Measurements from ENCODE around the gene GRIN3A. TPM values are rescaled to one million over a fixed set of nuclear protein-coding genes. Genes with fewer than 3 reads are reported as not detected.
A peak's percentile ranks its signal among the peaks of the same experiment; 100 is the strongest.

GRIN3A gene
- total and polyA plus RNA-seq, 8 donors: 0.13 to 2.4 (median 1.4) TPM; not detected in 1

DNA sequence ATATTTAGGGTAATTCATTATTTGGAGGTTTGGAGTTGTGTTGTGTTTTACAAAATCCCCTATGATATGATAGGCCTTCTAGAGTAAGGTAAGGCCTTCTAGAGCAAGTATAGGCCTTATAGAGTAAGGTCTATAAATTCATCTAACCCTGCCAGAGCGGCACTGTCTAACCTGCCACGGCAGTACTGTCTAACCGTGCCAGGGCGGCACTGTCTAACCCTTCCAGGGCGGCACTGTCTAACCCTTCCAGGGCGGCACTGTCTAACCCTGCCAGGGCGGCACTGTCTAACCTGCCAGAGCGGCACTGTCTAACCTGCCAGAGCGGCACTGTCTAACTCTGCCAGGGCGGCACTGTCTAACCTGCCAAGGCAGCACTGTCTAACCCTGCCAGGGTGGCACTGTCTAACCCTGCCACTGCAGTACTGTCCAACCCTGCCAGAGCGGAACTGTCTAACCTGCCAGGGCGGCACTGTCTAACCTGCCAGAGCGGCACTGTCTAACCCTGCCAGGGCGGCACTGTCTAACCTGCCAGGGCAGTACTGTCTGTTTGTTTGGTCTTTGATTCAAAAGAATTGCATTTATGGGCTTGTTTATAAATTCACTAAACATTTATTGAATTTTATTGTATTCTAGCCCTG, 195.2 kb downstream of the GRIN3A start:
- Histone ChIP-seq H3K4me1 (peaks cover 0 to 6% of the 10 kb centered on the region in 2 donors), H3K27me3 (no peaks in the 10 kb centered on the region), H3K4me3 (no peak overlapping the region), H3K27ac (no peak overlapping the region), H3K36me3 (peaks cover 0 to 80% of the 10 kb centered on the region in 2 donors), H3K9me3 (no peaks in the 10 kb centered on the region)
- peak in 1 of 4 donors; percentile 45 for DNase-seq
- intact Hi-C loops (cut with DNase I): no loop called here
- no peak for ATAC-seq
- TF ChIP-seq, protein P1, sequence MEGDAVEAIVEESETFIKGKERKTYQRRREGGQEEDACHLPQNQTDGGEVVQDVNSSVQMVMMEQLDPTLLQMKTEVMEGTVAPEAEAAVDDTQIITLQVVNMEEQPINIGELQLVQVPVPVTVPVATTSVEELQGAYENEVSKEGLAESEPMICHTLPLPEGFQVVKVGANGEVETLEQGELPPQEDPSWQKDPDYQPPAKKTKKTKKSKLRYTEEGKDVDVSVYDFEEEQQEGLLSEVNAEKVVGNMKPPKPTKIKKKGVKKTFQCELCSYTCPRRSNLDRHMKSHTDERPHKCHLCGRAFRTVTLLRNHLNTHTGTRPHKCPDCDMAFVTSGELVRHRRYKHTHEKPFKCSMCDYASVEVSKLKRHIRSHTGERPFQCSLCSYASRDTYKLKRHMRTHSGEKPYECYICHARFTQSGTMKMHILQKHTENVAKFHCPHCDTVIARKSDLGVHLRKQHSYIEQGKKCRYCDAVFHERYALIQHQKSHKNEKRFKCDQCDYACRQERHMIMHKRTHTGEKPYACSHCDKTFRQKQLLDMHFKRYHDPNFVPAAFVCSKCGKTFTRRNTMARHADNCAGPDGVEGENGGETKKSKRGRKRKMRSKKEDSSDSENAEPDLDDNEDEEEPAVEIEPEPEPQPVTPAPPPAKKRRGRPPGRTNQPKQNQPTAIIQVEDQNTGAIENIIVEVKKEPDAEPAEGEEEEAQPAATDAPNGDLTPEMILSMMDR (IDR thresholded peaks at IDR 0.05): no peak

DNA sequence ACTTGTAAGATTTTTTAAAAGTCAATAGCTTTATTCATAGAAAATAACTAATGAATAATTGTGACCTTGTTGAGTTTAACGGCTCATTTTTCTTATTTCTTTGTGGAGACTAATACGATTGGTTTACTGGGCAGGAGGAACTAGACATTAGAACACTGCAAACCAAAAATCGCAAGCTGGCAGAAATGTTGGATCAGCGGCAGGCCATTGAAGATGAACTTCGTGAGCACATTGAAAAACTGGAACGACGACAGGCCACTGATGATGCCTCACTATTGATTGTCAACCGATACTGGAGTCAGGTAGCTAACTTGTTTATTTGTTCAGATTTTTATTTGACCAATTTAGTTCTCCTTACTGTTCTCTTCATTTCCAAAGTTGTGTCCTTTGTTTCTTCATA, 198.4 kb downstream of the GRIN3A start:
- TF ChIP-seq, protein P1 (IDR thresholded peaks at IDR 0.05): no peak
- intact Hi-C loops (cut with DNase I): no loop called here
- H3K36me3 ChIP-seq: peaks cover 0 to 71% of the 10 kb centered on the region in 2 donors
- H3K4me3 ChIP-seq: no peak overlapping the region
- ATAC-seq (no peak), DNase-seq (no peak)
- H3K4me1 ChIP-seq: peaks cover 5 to 32% of the 10 kb centered on the region in 2 donors
- H3K27ac ChIP-seq: no peak overlapping the region
- H3K27me3 ChIP-seq: no peaks in the 10 kb centered on the region
- no peaks in the 10 kb centered on the region for H3K9me3 ChIP-seq

DNA sequence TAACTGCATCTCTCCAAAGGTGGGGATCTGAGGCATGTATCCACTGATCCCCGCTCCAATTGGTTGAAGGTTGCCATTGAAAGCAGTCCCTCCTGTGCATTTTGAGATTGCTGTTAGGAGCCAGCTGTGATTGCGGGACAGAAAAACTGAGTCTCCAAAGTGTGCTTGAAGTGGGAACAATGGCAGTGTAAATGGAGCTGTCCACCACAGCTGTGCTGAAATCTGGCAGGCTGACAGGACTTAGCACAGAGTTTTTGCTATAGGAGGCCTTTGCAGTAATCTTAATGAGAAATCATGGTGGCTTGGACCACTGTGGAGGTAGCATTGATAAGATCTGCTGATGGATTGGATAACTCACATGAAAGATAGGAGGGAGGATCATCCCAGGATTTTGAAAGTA, 201.5 kb downstream of the GRIN3A start:
- H3K4me3 ChIP-seq: no peak overlapping the region
- H3K36me3 ChIP-seq: peaks cover 0 to 48% of the 10 kb centered on the region in 2 donors
- H3K27ac ChIP-seq: no peak overlapping the region
- H3K4me1 ChIP-seq: peaks cover 10 to 45% of the 10 kb centered on the region in 2 donors
- DNase-seq (peak in 1 of 4 donors; percentile 30), ATAC-seq (no peak)
- H3K9me3 ChIP-seq: no peaks in the 10 kb centered on the region
- no peaks in the 10 kb centered on the region for H3K27me3 ChIP-seq
- TF ChIP-seq, protein P1 (IDR thresholded peaks at IDR 0.05): no peak
- intact Hi-C loops (cut with DNase I): no loop called here

DNA sequence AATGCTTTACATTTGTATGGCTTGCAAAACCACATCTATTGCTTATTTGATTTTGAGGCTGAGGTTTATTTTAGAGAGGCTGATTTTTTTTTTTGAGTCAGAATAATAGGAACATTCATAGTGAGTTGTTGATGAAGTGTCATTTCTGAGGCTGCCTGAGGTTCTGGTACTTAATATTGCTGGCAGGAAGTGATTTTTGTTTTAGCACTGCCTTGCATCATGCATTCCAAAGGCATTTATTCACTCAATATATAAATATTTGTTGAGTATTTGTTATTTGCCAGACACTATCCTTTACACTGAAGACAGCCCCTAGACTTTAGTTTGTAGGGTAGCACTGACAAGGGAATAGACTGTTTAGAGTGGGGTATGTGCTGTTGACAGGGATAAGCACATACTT, 202.1 kb downstream of the GRIN3A start:
- Histone ChIP-seq H3K9me3 (no peaks in the 10 kb centered on the region), H3K4me1 (peaks cover 10 to 45% of the 10 kb centered on the region in 2 donors), H3K36me3 (peaks cover 0 to 44% of the 10 kb centered on the region in 2 donors), H3K27ac (no peak overlapping the region), H3K4me3 (no peak overlapping the region), H3K27me3 (no peaks in the 10 kb centered on the region)
- ATAC-seq (no peak), DNase-seq (no peak)
- intact Hi-C loops (cut with DNase I): no loop called here
- TF ChIP-seq, protein P1 (IDR thresholded peaks at IDR 0.05): no peak

DNA sequence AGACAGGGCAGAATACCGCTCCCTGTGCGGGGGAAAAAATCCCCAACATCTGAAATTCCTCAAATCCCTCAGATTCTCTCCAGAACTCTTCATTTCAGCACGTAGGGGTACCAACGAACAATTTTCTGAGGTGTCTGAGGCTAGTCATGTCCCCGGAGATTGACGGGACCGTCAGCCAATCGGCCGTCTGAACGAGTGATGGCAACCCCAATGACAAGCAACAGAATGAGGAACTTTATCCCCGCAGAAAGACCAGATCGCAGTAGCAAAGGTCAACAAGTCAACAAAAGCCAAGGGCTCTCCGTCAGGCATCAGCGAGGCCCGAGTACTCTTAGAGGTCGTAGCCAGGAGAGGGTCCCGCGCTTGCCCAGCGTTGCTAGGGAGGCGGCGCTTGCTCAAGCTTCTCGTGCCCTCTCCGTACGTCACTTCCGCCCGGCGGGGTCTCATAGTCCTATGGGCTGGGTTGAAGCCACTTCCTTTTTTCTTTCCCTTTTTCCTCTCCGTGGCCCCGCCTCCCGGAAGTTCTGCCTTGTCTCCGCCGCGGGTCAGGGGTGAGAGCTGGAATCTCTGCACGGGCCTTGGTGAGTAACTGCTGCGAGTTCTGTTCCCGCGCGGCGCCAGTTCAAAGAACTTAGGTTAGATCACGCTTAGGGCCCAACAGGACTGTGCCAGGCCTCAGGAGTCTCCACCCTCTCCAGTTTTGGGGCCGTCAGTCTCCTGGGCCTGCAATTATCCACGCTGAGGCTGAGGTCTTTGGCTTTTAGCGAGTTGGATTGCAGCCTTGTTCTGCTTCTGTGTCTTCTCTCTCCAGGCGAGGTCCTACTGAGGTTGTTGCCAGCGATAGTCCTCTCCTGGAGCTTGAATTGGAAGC, 204.9 kb downstream of the GRIN3A start, which contains the start of gene RNF20:
Gene RNF20 (plus strand): TSS at position 520 of the 871 bp plus-strand sequence. CDS start 1,571 bp downstream, outside the sequence.
- intact Hi-C loops (cut with DNase I): no loop called here
- Histone ChIP-seq H3K27me3 (no peaks in the 10 kb centered on the region), H3K27ac (peak within 1 kb of the TSS; percentile 92 to 97), H3K36me3 (peaks cover 0 to 26% of the 10 kb centered on the region in 2 donors), H3K9me3 (no peaks in the 10 kb centered on the region), H3K4me3 (peak within 1 kb of the TSS; percentile 58 to 85), H3K4me1 (peaks cover 10 to 39% of the 10 kb centered on the region in 2 donors)
- TF ChIP-seq, protein P1 (IDR thresholded peaks at IDR 0.05): no peak
- ATAC-seq (peak; percentile 98), DNase-seq (peak; percentile 99 to 100 (median 100))
